ENCODE results near the gene RAET1G.
"Not testable (repeated sequence)": the region's sequence is repeated elsewhere in the genome, so short reads cannot be mapped to it uniquely, and the experiment has no call there.

RAET1G gene

GRCh38 chr6:149897015-149897697 lies 25.8 kb downstream of the RAET1G start:
- no peak for DNase-seq (ENCODE audit: low spot score)

- DNase-seq (ENCODE audit: low spot score), result no peak
These were observed 26.4 kb downstream of the RAET1G start for GRCh38 chr6:149896491-149896890.

GRCh38 chr6:149895833-149896271 lies 27.1 kb downstream of the RAET1G start:
- peak; percentile 19 for DNase-seq (ENCODE audit: low spot score)

GRCh38 chr6:149895048-149895590 lies 27.8 kb downstream of the RAET1G start:
- DNase-seq (ENCODE audit: low spot score), result no peak

- DNase-seq (ENCODE audit: low spot score), result not testable (repeated sequence)
These were observed 31.1 kb downstream of the RAET1G start for GRCh38 chr6:149891864-149892263.

GRCh38 chr6:149891259-149891658 lies 31.7 kb downstream of the RAET1G start:
- DNase-seq (ENCODE audit: low spot score), result no peak

GRCh38 chr6:149890629-149891045 lies 32.3 kb downstream of the RAET1G start:
- DNase-seq (ENCODE audit: low spot score), result no peak

GRCh38 chr6:149889326-149889725 lies 33.6 kb downstream of the RAET1G start:
- DNase-seq (ENCODE audit: low spot score), result no peak

- no peak for DNase-seq (ENCODE audit: low spot score)
These were observed 34.3 kb downstream of the RAET1G start for GRCh38 chr6:149888659-149889058.

- no peak for DNase-seq (ENCODE audit: low spot score)
These were observed 34.8 kb downstream of the RAET1G start for GRCh38 chr6:149888093-149888492.

GRCh38 chr6:149887343-149887742 lies 35.6 kb downstream of the RAET1G start:
- DNase-seq (ENCODE audit: low spot score), result no peak

GRCh38 chr6:149885888-149886287 lies 37.0 kb downstream of the RAET1G start:
- DNase-seq (ENCODE audit: low spot score), result no peak

GRCh38 chr6:149884617-149885016 lies 38.3 kb downstream of the RAET1G start:
- no peak for DNase-seq (ENCODE audit: low spot score)

- no peak for DNase-seq (ENCODE audit: low spot score)
These were observed 38.7 kb downstream of the RAET1G start for GRCh38 chr6:149884215-149884614.

- no peak for DNase-seq (ENCODE audit: low spot score)
These were observed 41.1 kb downstream of the RAET1G start for GRCh38 chr6:149881860-149882259.

- no peak for DNase-seq (ENCODE audit: low spot score)
These were observed 41.7 kb downstream of the RAET1G start for GRCh38 chr6:149881066-149881766.

GRCh38 chr6:149877659-149878058 lies 45.3 kb downstream of the RAET1G start:
- DNase-seq (ENCODE audit: low spot score), result no peak

- no peak for DNase-seq (ENCODE audit: low spot score)
These were observed 46.5 kb downstream of the RAET1G start for GRCh38 chr6:149876241-149876933.

- DNase-seq (ENCODE audit: low spot score), result no peak
These were observed 50.7 kb downstream of the RAET1G start for GRCh38 chr6:149872233-149872632.

GRCh38 chr6:149871182-149871581 lies 51.7 kb downstream of the RAET1G start:
- no peak for DNase-seq (ENCODE audit: low spot score)

GRCh38 chr6:149869275-149869892 lies 53.5 kb downstream of the RAET1G start:
- no peak for DNase-seq (ENCODE audit: low spot score)

Measured in activated CD4-positive, alpha-beta T cell treated with anti-CD3 and anti-CD28 coated beads, Interleukin-2, Interleukin-4, amounts not matched to agents 100 ng/mL and 50 ng/mL, durations not matched to agents 16 hours and 8 hours (primary cell).